Fibroblast of pulmonary artery (primary cell): Measurements from ENCODE around the gene C4orf36.

ENCODE experiments used
- DNase-seq: peaks from one replicate; pipeline ENCODE4 v3.0.0-alpha.2; 2010; ENCODE audit warnings: low read depth
- H3K4me3 ChIP-seq: replicated peaks from 2 replicates; pipeline ENCODE4 v1.5.1; 2011; ENCODE audit warnings: low read depth, mild to moderate bottlenecking, control low read depth, low read length, moderate library complexity
- TF ChIP-seq, protein P1 (sequence below): IDR thresholded peaks from 2 replicates; pipeline ENCODE4 v1.5.1; 2011; ENCODE audit warnings: mild to moderate bottlenecking, control low read depth, low read length, inconsistent platforms; ENCODE audit errors: missing control alignments

C4orf36 gene

DNA sequence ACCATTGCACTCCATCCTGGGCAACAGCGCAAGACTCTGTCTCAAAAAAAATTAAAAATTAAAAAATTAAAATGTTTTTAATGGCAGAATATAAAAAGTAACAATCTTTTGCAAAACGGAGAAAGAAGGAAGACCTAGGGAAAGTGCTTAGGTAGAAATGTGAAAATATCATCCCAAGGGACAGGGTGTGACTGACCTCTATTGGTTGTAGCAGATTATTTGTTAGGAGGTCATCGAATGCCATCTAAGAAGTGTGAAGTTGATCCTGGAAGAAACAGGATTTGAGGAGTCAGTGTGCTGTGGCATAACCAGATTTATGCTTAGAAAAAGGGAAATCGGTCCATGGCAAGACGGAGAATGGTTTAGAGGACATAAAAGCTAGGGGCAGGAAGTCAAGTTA lies 18.1 kb upstream of the C4orf36 start:
- no peak overlapping the region for H3K4me3 ChIP-seq
- no peak for DNase-seq
- TF ChIP-seq, protein P1, sequence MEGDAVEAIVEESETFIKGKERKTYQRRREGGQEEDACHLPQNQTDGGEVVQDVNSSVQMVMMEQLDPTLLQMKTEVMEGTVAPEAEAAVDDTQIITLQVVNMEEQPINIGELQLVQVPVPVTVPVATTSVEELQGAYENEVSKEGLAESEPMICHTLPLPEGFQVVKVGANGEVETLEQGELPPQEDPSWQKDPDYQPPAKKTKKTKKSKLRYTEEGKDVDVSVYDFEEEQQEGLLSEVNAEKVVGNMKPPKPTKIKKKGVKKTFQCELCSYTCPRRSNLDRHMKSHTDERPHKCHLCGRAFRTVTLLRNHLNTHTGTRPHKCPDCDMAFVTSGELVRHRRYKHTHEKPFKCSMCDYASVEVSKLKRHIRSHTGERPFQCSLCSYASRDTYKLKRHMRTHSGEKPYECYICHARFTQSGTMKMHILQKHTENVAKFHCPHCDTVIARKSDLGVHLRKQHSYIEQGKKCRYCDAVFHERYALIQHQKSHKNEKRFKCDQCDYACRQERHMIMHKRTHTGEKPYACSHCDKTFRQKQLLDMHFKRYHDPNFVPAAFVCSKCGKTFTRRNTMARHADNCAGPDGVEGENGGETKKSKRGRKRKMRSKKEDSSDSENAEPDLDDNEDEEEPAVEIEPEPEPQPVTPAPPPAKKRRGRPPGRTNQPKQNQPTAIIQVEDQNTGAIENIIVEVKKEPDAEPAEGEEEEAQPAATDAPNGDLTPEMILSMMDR = no peak

GRCh38 chr4:86909546-86910295 lies 17.5 kb upstream of the C4orf36 start:
- no peak for DNase-seq
- TF ChIP-seq, protein P1 = no peak
- no peak overlapping the region for H3K4me3 ChIP-seq

GRCh38 chr4:86908251-86908657 lies 16.0 kb upstream of the C4orf36 start:
- TF ChIP-seq, protein P1 = no peak
- no peak overlapping the region for H3K4me3 ChIP-seq
- peak; percentile 63 for DNase-seq

GRCh38 chr4:86901864-86902263 lies 9.6 kb upstream of the C4orf36 start:
- no peak for DNase-seq
- TF ChIP-seq, protein P1 = no peak
- no peak overlapping the region for H3K4me3 ChIP-seq

DNA sequence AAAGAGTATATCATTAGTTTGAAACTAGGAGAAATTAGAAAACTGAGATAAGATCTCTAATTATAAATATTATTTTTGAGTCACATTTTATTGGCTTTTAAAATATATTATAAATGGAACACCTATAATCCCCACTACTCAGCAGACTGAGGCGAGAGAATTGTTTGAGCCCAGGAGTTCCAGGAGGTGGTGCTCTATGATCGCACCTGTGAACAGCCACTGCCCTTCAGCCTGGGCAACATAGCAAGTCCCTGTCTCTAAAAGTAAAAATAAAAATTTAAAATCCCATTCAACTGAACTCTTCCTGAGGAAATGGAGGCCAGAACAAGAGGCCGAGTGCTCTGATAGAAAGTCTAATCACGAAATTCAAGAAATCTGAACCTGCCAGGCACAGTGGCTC lies 6.3 kb upstream of the C4orf36 start:
- TF ChIP-seq, protein P1 = peak; percentile 23
- DNase-seq = peak; percentile 39
- H3K4me3 ChIP-seq = no peak overlapping the region

DNA sequence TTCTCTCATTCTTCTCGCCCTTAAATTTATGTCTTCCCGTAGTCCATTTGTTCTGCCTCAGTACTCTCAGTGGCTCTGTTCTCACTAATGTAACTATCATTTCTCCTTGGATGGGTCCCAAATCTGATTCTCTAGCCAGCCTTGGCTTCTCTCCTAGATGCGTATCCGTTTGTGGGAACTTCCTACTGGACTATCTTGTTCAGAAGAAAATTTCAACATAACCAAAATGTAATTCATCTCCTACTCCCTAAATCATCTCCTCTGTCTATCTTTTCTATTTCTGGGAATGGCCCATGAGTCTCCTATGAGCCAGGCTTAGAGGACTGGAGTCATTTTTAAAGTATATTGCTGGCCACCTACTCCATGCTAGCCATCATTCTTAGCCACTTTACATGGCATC lies 4.4 kb upstream of the C4orf36 start:
- TF ChIP-seq, protein P1 = no peak
- DNase-seq = no peak

More for the DNA sequence above, 4.4 kb upstream of the C4orf36 start:
- no peak overlapping the region for H3K4me3 ChIP-seq
